Right lobe of liver (tissue), 6 donors: ENCODE results near the gene CCL2. TPM values are rescaled to one million over a fixed set of nuclear protein-coding genes. Genes with fewer than 3 reads are reported as not detected.
A peak's percentile ranks its signal among the peaks of the same experiment; 100 is the strongest.

ENCODE experiments used
- ATAC-seq, 4 donors: fragments of 200-7000 bp; cut with Tn5 transposase; one replicate each; pipeline ENCODE4 v1.9.1; 2020; ENCODE audit warnings: mild to moderate bottlenecking in 4 of 4, moderate library complexity in 4 of 4
- DNase-seq, 3 donors: peaks; one replicate each; pipeline ENCODE4 v3.0.0-alpha.2; 2020
- H3K27ac ChIP-seq, 3 donors: fragments of 200-600 bp; one replicate each; pipeline ENCODE4 v1.8.0; 2022
- H3K27me3 ChIP-seq, 2 donors: fragments of 200-600 bp; one replicate each; pipeline ENCODE4 v1.8.0; 2022
- H3K36me3 ChIP-seq, 4 donors: fragments of 200-600 bp; sonication (generic) in 1 of 4; one replicate each; pipeline versions ENCODE4 v1.5.1 to v1.8.0; 2017 to 2022; ENCODE audit warnings: control low read depth in 1 of 4
- H3K4me1 ChIP-seq, 4 donors: fragments of 200-600 bp; sonication (generic) in 1 of 4; one replicate each; pipeline versions ENCODE4 v1.5.1 to v1.8.0; 2017 to 2022; ENCODE audit warnings: control low read depth in 1 of 4
- H3K4me3 ChIP-seq, 3 donors: fragments of 200-600 bp; one replicate each; pipeline ENCODE4 v1.8.0; 2022
- H3K9me3 ChIP-seq, 4 donors: fragments of 200-600 bp; sonication (generic) in 1 of 4; one replicate each; pipeline versions ENCODE4 v1.5.1 to v1.8.0; 2017 to 2022; ENCODE audit warnings: control low read depth in 1 of 4
- CTCF ChIP-seq, 4 donors: fragments of 200-600 bp in 3 of 4; fragments of 450-650 bp in 1 of 4; IDR thresholded peaks; one replicate each; pipeline versions ENCODE4 v1.5.1 to v1.8.0; 2016 to 2022; ENCODE audit warnings: antibody characterized with exemption in 4 of 4, mild to moderate bottlenecking in 2 of 4
- POLR2A ChIP-seq: fragments of 450-650 bp; IDR thresholded peaks from one replicate; pipeline ENCODE4 v1.6.1; 2017; ENCODE audit warnings: antibody characterized with exemption, mild to moderate bottlenecking
- WGBS: methylation state at CpG from one replicate; pipeline ENCODE4 v1.1.6; 2018; ENCODE audit warnings: low coverage, low lambda C conversion rate; ENCODE audit not compliant: insufficient coverage; ENCODE audit errors: missing lambda C conversion rate; 5-methylcytosine and 5-hydroxymethylcytosine counted together
- intact Hi-C, 2 donors: fragments of 100-400 bp; cut with DNase I; formaldehyde crosslinking; loops; one replicate each; pipeline versions ENCODE4 v1.11.2 to v1.14.1; 2022
- total RNA-seq, 6 experiments: library from RNA; depleted of rRNA in 2 of 6; stranded (reverse); fragments of >200 nt in 2 of 6; fragmentation: NEBNext Ultra II Directional in 3 of 6; extraction: Animal tissue kit (Norgen Biotek cat#: 25700) in 3 of 6; gene quantifications; one replicate each; pipeline versions ENCODE4 v1.1.0 to v1.2.4, GENCODE V29; 2016 to 2023
- donor health status: DM: no; HTN: yes; CAD: no.
- donor health status: DM: no; HTN: no; CAD: no.
- donor health status: DM: no; HTN: no; CAD: no.
- donor health status: DM: no; HTN: yes; CAD: no.
- donor health status: DM: no; HTN: yes; CAD: no.

Gene CCL2
- total RNA-seq, 6 experiments from 2014 or later, result 0.66 to 32.2 (median 3.8) TPM

- H3K4me1 ChIP-seq, result peaks cover 0 to 5% (median 0%) of the 10 kb centered on the region in 4 donors
- no peak for DNase-seq
- no peaks in the 10 kb centered on the region for H3K27me3 ChIP-seq
- no peaks in the 10 kb centered on the region for H3K9me3 ChIP-seq
- H3K4me3 ChIP-seq, result no peak overlapping the region
- 88% methylated on average over 1 of the region's 1 CpG for WGBS
- intact Hi-C loops, result no loop called here
- TF ChIP-seq CTCF (IDR thresholded peaks at IDR 0.05) (no peak), POLR2A (no peak)
- H3K36me3 ChIP-seq, result no peaks in the 10 kb centered on the region
- no peak overlapping the region for H3K27ac ChIP-seq
- ATAC-seq, result no peak
Measured at GRCh38 chr17:34218748-34219147, 36.3 kb upstream of the CCL2 start.

GRCh38 chr17:34219405-34219804 lies 35.7 kb upstream of the CCL2 start:
- H3K36me3 ChIP-seq, result no peaks in the 10 kb centered on the region
- H3K4me3 ChIP-seq, result no peak overlapping the region
- no peak for TF ChIP-seq POLR2A
- TF ChIP-seq CTCF (IDR thresholded peaks at IDR 0.05), result no peak
- H3K9me3 ChIP-seq, result no peaks in the 10 kb centered on the region
- WGBS, result 58% methylated on average over 2 of the region's 2 CpGs
- intact Hi-C loops, result no loop called here
- H3K27me3 ChIP-seq, result no peaks in the 10 kb centered on the region
- peak in 2 of 4 donors; percentile 32 to 46 for ATAC-seq
- peaks cover 0 to 5% (median 0%) of the 10 kb centered on the region in 4 donors for H3K4me1 ChIP-seq
- DNase-seq, result no peak
- no peak overlapping the region for H3K27ac ChIP-seq

GRCh38 chr17:34220045-34220751 lies 34.9 kb upstream of the CCL2 start:
- H3K27me3 ChIP-seq, result no peaks in the 10 kb centered on the region
- 65% methylated on average over 2 of the region's 2 CpGs for WGBS
- no peak overlapping the region for H3K4me3 ChIP-seq
- DNase-seq, result no peak
- peak in 1 of 4 donors; percentile 23 for ATAC-seq
- peaks cover 0 to 5% (median 0%) of the 10 kb centered on the region in 4 donors for H3K4me1 ChIP-seq
- no peaks in the 10 kb centered on the region for H3K9me3 ChIP-seq
- H3K36me3 ChIP-seq, result no peaks in the 10 kb centered on the region
- TF ChIP-seq CTCF (IDR thresholded peaks at IDR 0.05) (no peak), POLR2A (no peak)
- intact Hi-C loops, result no loop called here
- H3K27ac ChIP-seq, result no peak overlapping the region

- WGBS, result 57% methylated on average over 4 of the region's 5 CpGs
- peak; percentile 42 to 91 (median 66) for ATAC-seq
- TF ChIP-seq POLR2A, result no peak
- TF ChIP-seq CTCF (IDR thresholded peaks at IDR 0.05), result no peak
Measured at GRCh38 chr17:34220752-34221395, 34.2 kb upstream of the CCL2 start.

More at GRCh38 chr17:34220752-34221395, 34.2 kb upstream of the CCL2 start:
- Histone ChIP-seq H3K27ac (no peak overlapping the region), H3K9me3 (no peaks in the 10 kb centered on the region), H3K4me3 (no peak overlapping the region), H3K4me1 (peaks cover 0 to 5% (median 0%) of the 10 kb centered on the region in 4 donors), H3K27me3 (no peaks in the 10 kb centered on the region), H3K36me3 (no peaks in the 10 kb centered on the region)
- intact Hi-C loops, result no loop called here
- DNase-seq, result no peak
